ENCODE data around the gene TUBA3D. TPM values are rescaled to one million over a fixed set of nuclear protein-coding genes. Genes with fewer than 3 reads are reported as not detected.
"Not testable (repeated sequence)": the region's sequence is repeated elsewhere in the genome, so short reads cannot be mapped to it uniquely, and the experiment has no call there.

TUBA3D gene
- total RNA-seq (2014; rRNA removed; shearing (Covaris generic)): not detected in 2 replicates

DNA sequence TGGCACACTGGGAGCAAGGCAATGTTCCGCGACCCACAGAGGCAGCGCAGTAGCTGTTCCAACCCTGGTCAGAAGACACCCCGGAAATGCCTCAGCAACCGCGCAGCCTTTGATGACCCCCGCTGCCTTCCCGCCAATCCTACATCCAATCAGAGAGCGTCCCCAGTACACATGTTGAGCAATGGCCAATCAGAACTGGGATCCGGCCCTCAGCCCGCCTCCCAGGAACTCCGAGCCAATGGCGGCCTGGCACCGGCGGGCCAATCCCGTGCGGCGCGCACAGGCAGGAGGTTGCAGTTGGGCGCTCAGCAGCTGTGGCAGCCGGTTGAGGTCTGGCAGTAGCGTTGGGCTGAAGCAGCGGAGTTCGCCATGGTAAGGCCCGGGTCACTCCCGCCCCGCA, at the start of gene TUBA3D:
Gene TUBA3D, plus strand, starts transcription at position 289 of the 400 bp plus-strand sequence. Its CDS starts 81 bp downstream, at position 370.
- H3K27ac ChIP-seq: no peak within 1 kb of the TSS
- no peak within 1 kb of the TSS for H3K4me3 ChIP-seq
- H3K9me3 ChIP-seq (replicated peaks): no peaks in the 10 kb centered on the region
- H3K4me1 ChIP-seq: no peaks in the 10 kb centered on the region
- no peaks in the 10 kb centered on the region for H3K36me3 ChIP-seq
- DNase-seq: no peak
- H3K27me3 ChIP-seq: no peaks in the 10 kb centered on the region

DNA sequence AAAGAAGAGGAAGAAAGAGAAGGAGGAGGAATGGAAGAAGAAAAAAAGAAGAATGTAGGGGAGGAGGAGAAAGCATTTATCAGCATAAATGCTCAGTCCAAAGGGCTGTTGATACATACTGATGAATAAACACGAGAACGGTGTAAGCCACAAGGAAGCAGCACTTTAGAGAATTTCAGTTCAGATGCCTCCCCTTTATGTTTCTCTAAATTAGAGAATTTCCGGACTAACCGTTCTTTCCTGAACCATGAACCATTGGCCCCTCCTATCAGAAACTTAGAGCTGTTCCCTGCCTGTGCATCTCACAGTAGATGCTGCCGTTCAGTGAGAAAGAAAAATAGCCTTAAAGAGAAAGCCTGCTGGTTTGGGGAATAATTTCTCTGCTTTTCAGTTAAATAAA, 49.2 kb upstream of the TUBA3D start:
- H3K9me3 ChIP-seq (replicated peaks): no peaks in the 10 kb centered on the region
- no peaks in the 10 kb centered on the region for H3K4me1 ChIP-seq
- no peaks in the 10 kb centered on the region for H3K36me3 ChIP-seq
- H3K27me3 ChIP-seq: no peaks in the 10 kb centered on the region; the same call in 1 of the 2 replicates
- H3K27ac ChIP-seq: no peak overlapping the region
- no peak overlapping the region for H3K4me3 ChIP-seq
- no peak for DNase-seq

DNA sequence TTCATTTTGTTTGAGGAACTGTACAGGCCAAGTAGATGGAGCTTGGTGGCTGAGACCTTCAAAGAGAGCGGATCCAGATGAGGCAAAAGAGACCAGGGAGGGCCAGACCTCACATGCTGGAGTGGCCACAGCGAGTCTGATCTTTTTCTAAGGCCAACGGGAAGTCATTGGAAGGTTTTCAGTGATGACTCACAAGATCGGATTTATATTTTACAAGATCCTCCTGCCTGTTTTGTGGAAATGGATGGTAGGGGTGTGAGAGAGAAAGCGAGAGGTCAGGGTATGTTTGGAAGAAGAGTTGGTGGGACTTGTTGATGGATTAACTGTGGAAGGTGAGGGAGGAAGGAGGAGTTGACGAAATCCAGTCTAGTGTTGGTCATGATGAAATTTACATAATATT, 44.6 kb upstream of the TUBA3D start:
- no peaks in the 10 kb centered on the region for H3K4me1 ChIP-seq
- no peaks in the 10 kb centered on the region for H3K9me3 ChIP-seq (replicated peaks)
- H3K4me3 ChIP-seq: no peak overlapping the region
- H3K36me3 ChIP-seq: no peaks in the 10 kb centered on the region
- DNase-seq: no peak
- no peak overlapping the region for H3K27ac ChIP-seq
- H3K27me3 ChIP-seq: no peaks in the 10 kb centered on the region; the same call in 1 of the 2 replicates

DNA sequence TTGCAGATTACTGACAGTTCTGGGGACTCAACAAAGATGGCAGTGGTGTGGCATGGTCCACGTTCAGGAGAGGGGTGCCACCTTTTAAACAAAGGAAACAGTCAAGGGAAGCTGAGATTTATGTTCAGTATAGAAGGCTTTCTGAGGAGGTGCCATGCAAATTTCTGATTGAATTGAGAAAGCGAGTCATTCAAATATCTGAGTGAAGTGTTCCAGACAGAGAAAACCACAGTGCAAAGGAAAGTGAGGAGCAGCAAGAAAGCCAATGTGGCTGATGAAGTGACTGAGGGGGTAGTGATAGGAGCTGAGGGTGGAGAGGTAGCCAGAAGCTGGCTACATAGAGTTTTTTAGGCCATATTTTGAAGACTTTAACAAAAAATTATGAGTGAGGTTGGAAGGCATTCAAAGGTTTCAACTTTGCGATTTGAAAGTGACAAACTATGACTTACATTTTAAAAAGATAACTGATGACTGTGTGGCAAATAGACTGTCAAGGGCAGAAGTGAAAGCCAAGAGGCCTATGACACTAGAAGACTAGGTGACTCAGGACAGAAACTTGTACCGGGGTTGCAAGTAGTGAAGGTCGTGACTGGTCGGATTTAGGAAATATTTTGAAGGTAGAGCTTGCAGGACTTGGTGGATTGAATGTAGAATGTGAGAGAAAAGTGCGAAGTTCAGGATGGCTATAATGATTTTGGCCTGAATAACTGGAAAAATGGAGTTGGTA, 35.0 kb upstream of the TUBA3D start:
- H3K4me3 ChIP-seq; H3K27me3 ChIP-seq; DNase-seq; H3K36me3 ChIP-seq; H3K4me1 ChIP-seq; H3K27ac ChIP-seq; H3K9me3 ChIP-seq (replicated peaks): not testable (repeated sequence)

DNA sequence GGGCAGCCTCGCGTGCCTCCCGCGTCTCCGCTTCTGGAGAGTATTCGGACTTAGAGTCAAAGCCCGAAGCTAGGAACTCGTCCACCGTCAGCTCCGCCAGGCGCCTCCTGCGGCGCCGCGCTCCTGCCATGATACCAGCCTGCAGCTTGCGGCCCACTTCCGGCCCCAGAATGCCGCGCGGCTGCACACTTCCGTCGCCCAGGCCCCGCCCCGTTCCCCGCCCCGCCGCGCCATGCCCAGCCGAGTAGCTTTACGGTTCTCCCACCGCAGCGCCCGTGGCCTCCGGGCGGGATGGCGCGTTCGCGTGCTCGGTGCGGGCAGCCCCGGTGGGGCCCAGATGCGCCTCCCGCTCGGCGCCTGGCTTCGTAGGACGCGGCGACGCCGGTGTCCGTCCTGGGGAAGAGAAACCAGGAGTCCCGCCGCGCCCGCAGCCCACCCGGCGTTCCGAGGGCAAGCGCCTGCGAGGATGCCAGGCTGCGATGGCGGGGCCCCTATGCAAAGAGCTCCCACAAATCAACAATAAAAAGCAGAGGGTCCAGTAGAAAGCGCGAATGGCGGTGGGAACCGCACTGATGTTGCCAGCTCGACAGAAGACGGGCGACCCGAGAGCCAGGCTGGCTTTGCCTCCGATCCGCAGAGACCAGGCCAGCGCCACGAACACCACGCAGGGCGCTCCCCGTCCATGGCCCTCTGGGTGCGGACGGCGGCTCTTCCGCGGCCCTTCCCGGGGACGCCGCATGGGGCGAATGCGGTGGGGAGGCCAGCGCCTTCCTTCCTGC, 31.0 kb upstream of the TUBA3D start:
- H3K9me3 ChIP-seq (replicated peaks); H3K4me1 ChIP-seq; DNase-seq; H3K27me3 ChIP-seq; H3K4me3 ChIP-seq; H3K36me3 ChIP-seq; H3K27ac ChIP-seq: not testable (repeated sequence)

DNA sequence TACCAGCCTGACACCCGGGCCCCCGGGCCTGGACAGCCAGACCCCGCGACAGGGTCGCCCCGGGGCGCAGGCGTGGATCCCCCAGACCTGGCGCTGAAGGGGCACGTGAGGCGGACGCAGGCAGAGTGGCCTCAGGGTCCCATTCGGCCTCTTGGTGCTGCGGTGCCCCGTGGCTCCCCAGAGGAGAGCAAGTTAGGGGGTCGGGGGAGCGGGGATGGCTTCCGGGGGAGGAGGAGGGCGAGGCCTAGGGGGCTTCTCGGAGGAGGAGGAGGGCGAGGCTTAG, 30.5 kb upstream of the TUBA3D start:
- not testable (repeated sequence) for H3K27me3 ChIP-seq; H3K36me3 ChIP-seq; DNase-seq; H3K4me1 ChIP-seq; H3K4me3 ChIP-seq; H3K9me3 ChIP-seq (replicated peaks); H3K27ac ChIP-seq

DNA sequence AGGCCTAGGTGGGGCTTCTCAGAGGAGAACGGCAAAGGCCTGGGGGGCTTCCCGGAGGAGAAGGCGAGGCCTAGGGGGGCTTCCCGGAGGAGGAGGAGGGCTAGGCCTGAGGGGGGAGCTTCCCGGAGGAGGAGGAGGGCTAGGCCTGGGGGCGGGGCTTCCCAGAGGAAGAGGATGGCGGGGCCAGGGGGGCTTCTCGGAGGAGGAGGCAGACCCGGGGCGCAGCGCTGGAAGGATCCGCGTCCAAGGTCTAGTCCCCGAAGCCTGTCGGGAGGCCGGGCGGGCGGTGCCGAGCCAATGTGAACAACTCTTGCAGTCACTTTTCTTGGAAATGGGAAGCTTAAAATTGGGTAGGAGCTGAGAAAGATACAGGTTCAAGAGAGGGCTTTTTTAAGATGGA, 30.0 kb upstream of the TUBA3D start:
- Histone ChIP-seq H3K27ac (no peak overlapping the region), H3K27me3 (no peaks in the 10 kb centered on the region), H3K36me3 (no peaks in the 10 kb centered on the region)

DNA sequence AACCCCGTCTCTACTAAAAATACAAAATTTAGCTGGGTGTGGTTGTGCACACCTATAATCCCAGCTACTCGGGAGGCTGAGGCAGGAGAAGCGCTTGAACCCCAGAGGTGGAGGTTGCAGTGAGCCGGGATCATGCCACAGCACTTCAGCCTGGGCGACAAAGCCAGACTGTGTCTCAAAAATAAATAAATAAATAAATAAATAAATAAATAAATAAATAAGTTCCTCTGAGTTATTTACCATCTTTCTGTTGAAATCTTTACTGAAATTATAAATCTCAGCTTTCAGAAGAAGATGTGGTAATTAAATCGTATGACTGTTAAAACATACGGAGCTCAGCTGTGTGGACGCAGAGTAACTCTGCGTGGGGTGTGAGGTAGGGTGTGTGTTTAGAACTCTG, 27.9 kb upstream of the TUBA3D start:
- not testable (repeated sequence) for H3K4me3 ChIP-seq; H3K27ac ChIP-seq; H3K27me3 ChIP-seq; DNase-seq; H3K4me1 ChIP-seq; H3K9me3 ChIP-seq (replicated peaks); H3K36me3 ChIP-seq

More for the DNA sequence above, 30.0 kb upstream of the TUBA3D start:
- no peak for DNase-seq
- no peaks in the 10 kb centered on the region for H3K9me3 ChIP-seq (replicated peaks)
- no peak overlapping the region for H3K4me3 ChIP-seq
- H3K4me1 ChIP-seq: no peaks in the 10 kb centered on the region

DNA sequence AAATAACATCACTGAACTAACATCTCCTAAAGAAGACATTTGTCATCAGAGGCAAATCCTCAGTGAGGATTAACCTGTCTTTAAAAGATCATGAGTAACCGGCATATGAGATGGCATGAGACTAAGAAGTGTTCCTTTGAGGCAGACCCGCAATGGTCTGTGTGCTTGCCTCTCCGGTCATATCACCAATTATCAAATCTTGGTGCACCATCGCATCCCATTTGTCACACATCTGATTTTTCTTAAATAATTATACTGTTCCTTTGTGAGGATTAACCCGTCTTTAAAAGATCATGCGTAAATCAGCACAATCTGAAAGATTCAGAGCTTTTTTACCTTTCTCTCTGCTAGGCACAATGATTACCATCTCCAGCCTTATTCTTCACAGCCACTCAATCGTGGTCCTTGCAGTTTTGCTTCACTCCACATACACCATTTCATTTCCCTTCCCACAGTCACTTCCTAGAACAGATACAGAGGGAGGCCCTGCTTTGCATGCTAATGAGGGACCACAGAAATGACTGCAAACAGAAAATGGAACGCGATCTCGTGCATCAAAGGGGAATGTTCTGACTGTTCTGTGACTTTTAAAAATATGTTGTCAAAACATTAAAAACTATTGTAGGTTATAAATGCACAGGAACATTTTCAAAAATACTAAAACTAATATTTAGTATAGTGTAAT, 24.5 kb upstream of the TUBA3D start:
- H3K4me3 ChIP-seq; H3K4me1 ChIP-seq; H3K27me3 ChIP-seq; H3K36me3 ChIP-seq; DNase-seq; H3K9me3 ChIP-seq (replicated peaks); H3K27ac ChIP-seq: not testable (repeated sequence)

DNA sequence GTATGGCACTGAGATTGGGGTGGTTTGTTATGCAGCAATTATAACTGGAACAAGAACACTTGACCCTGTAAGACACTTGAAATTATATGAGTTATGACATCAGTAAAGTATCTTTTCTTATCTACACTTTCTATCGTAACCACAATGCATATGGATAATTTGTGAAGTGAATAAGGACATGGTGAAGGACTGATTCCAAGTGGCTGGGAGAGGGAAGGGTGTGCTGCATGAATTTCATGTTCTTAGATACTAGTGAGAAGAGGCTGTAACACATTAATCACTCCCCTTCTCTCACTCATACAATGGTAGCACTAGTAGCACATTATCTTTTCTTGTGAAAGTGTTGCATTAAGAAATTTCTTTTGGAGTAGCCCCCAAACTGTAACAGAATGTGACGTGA, 21.0 kb upstream of the TUBA3D start:
- H3K4me3 ChIP-seq; H3K4me1 ChIP-seq; DNase-seq; H3K27me3 ChIP-seq; H3K9me3 ChIP-seq (replicated peaks); H3K36me3 ChIP-seq; H3K27ac ChIP-seq: not testable (repeated sequence)

DNA sequence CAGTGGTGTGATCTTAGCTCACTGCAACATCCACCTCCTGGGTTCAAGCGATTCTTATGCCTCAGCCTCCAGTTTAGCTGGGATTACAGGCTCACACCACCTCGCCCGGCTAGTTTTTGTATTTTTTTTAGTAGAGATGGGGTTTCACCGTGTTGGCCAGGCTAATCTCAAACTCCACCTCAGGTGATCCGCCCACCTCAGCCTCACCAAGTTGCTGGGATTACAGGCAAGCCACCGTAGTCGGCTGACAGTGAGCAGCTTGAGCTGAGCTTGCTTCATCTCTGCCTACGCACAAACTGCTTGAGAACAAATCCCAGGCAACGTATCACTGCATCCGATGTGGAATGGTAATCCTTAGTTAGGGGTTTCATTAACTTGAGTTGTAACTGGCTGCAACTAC, 8.2 kb upstream of the TUBA3D start:
- not testable (repeated sequence) for H3K27me3 ChIP-seq; DNase-seq; H3K36me3 ChIP-seq; H3K4me1 ChIP-seq; H3K4me3 ChIP-seq; H3K27ac ChIP-seq; H3K9me3 ChIP-seq (replicated peaks)

DNA sequence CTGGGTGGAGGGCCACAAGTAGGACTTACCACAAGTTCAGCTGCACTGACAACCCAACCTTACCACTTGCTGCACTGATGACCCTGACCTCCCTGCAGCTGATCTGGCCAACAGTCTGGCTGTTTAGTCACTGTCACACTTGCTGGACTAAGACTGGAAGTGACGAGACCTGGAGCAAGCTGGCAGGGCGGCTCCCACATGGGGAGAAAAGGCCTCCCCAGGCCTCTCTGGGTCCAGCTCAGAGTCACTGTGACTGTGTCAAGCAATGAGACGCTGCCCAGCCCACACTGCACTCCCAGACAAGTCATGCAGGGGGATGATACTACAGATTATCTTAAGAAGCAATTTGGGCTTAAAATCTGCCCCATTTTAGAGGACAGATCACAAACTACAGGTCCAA, 5.0 kb upstream of the TUBA3D start:
- not testable (repeated sequence) for H3K36me3 ChIP-seq; H3K9me3 ChIP-seq (replicated peaks); H3K27me3 ChIP-seq; H3K27ac ChIP-seq; H3K4me3 ChIP-seq; DNase-seq; H3K4me1 ChIP-seq

DNA sequence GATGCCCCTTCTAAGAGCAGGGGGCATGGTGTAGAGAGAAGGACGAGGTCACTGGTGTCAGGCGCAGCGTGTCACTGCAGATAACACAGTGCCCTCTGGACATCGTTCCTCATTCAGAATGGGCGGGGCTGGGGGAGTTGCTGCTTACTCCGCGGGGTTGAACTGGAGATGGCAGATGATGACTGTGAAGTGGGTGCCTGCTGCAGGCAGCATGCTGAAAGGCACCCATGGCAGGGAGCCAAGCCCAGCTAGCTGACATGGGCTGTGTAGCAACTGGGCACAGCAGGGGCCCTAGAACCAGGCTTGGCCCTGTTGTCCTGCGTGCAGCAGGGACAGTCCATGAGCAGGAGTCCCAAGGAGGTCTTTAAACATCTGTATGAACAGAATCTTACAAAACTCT, 4.3 kb upstream of the TUBA3D start:
- not testable (repeated sequence) for DNase-seq; H3K9me3 ChIP-seq (replicated peaks); H3K36me3 ChIP-seq; H3K4me1 ChIP-seq; H3K27me3 ChIP-seq; H3K4me3 ChIP-seq; H3K27ac ChIP-seq

DNA sequence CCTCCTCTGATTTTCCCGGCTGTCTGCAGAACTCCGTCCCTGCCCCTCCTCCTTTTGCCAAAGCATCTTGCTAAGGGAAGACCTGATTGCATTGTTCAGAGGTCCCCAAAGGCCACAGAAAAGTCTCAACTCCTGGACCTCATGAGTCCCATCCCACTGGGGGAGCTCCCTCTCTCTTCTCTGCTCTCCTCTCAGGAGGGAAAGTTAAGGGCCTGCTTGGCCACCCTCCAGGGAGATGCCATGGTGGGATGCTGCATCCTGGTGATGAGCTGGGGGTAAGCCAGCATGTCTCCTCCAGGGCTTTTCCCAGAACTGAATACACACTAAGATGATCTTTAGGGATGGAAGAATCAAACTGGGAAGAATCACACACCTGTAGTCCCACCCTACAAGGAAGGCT, 2.7 kb upstream of the TUBA3D start:
- DNase-seq; H3K9me3 ChIP-seq (replicated peaks); H3K4me3 ChIP-seq; H3K36me3 ChIP-seq; H3K27ac ChIP-seq; H3K27me3 ChIP-seq; H3K4me1 ChIP-seq: not testable (repeated sequence)

DNA sequence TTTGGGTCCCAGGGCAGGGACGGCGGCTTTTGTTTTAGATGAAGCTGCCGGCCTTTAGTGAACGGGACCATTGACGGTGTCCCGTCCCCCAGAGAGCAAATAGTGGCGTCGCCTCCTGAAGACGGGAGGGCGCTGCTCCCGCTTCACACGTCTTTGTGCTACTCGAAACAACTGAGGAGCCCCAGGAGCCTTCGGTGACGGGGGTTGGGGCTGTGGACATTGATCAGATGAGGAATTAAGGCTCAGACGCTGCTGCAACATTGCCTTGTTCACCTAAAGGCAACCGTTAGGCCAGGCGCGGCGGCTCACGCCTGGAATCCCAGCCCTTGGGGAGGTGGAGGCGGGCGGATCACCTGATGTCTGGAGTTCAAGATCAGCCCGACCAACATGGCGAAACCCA, 444 bp downstream of the TUBA3D start:
- not testable (repeated sequence) for H3K4me3 ChIP-seq; DNase-seq; H3K9me3 ChIP-seq (replicated peaks); H3K27me3 ChIP-seq; H3K4me1 ChIP-seq; H3K36me3 ChIP-seq; H3K27ac ChIP-seq

All from SJCRH30 (cell line).